M059J (cell line): ENCODE data around the gene TSHR. TPM values are rescaled to one million over a fixed set of nuclear protein-coding genes. Genes with fewer than 3 reads are reported as not detected.

ENCODE experiments used
- DNase-seq: peaks from one replicate; pipeline ENCODE4 v3.0.0-alpha.2; 2012; ENCODE audit warnings: low read depth
- total RNA-seq: library from RNA; depleted of rRNA; stranded (reverse); fragments of >200 nt; shearing (Covaris generic); gene quantifications from 2 replicates; pipeline ENCODE4 v1.2.3, GENCODE V29; 2014; rRNA removed

Gene TSHR
- total RNA-seq, 1 experiment from 2014 or later, result not detected

- DNase-seq, result no peak
Observed at GRCh38 chr14:81178063-81178462, 222.6 kb downstream of the TSHR start.

GRCh38 chr14:81179631-81180030 is 224.2 kb downstream of the TSHR start:
- DNase-seq, result no peak

- DNase-seq, result no peak
Observed at GRCh38 chr14:81187832-81188522, 232.6 kb downstream of the TSHR start.

- DNase-seq, result no peak
Observed at GRCh38 chr14:81192594-81192993, 237.2 kb downstream of the TSHR start.

GRCh38 chr14:81193924-81194633 is 238.7 kb downstream of the TSHR start:
- DNase-seq, result no peak

Other genes starting within 250 kb of the TSHR start
- gene CEP128, start 13.9 kb upstream of the TSHR start, total RNA-seq, result 4.9 and 14.0 TPM in 2 replicates